Right hindlimb (tissue), 1 donor: Measurements from ENCODE around the gene ZC3HAV1L.
A peak's percentile ranks its signal among the peaks of the same experiment; 100 is the strongest.
"Not testable (repeated sequence)": the region's sequence is repeated elsewhere in the genome, so short reads cannot be mapped to it uniquely, and the experiment has no call there.

Source experiments
- DNase-seq: peaks from one replicate; pipeline ENCODE4 v3.0.0-alpha.2; 2018

The ZC3HAV1L gene

DNA sequence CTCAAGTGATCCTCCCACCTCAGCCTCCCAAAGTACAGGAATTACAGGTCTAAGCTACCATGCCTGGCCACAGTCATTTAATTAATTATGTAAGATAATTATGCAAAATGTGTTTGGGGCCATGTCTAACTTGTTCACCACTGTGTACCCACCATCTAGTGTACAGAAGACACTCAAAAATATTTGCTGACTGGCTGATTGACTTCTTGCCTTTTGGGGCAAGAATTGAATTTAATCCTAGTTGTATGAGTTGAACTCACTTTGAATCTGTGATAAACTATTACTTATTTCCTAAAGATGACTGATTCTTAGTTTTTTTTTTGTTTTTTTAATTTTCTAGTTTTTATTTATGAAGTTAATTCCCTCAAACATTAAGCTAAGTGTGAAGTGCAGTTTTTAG lies 15.8 kb upstream of the ZC3HAV1L start:
- no peak for DNase-seq

- DNase-seq = no peak
Observed at GRCh38 chr7:139049936-139050335, 14.1 kb upstream of the ZC3HAV1L start.

GRCh38 chr7:139049111-139049510 lies 13.3 kb upstream of the ZC3HAV1L start:
- DNase-seq = no peak

DNA sequence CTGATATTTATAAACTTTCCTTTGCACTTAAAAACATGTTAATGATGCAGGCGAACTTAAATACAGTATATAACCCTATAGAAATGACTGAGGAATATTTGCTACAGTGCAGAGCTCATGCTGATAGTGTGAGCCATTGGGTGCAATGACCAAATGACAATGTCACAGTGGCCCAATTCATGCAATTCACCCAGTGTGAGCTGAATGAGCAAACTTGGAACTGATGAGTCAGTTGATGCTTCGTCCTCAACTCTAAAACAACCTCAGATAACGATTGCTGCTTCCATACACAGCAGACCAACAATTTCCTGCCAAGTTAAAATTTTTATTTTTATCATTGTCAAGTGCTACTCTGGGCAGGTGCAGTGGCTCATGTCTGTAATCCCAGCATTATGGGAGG lies 12.1 kb upstream of the ZC3HAV1L start:
- DNase-seq = no peak

- no peak for DNase-seq
Observed at GRCh38 chr7:139046143-139046542, 10.3 kb upstream of the ZC3HAV1L start.

DNA sequence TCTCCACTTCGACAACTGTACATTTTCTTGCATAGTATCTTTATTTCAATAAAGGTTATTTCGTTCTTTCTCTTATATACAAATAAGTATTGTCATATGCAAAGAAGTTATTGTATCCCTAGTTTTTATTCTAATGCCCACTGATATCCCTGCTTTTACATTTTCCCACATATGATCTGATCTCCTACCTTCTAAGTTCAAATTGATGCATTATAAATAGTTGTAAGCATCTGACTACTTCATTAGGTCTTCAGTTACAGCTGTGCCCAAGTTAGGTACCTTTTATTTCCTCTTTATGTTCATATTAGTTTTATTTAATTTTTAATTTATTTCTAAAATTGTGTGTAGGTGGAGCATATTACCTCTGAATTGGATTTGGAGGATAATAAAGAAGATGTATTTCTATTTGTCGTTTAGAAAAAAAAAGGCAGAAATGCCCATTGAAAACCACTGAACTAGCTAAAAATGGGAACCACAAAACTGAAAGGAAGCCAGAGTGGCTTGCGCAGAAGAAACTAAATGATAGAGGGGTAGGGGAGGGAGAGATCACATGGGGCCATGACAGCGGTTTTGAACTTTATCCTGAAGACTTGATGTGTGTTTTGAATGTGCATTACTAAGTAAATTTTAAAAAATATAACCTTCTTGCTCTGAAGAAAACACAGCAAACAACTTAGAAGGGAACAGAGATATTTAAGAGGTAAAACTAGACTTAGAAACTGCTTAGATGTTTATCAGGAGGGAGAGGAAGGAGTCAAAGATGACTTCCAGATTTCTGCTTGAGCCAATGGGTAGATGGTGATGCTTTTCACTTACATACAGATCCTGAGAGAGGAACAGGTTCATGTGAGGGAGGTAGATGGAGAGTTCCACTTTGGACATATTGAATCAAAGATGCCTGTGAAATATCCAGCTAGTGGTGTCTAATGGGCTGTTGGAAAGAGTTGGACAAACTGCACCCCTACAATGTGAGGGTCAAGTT lies 9.3 kb upstream of the ZC3HAV1L start:
- DNase-seq = no peak

- no peak for DNase-seq
Observed at GRCh38 chr7:139043823-139044812, 8.3 kb upstream of the ZC3HAV1L start.

DNA sequence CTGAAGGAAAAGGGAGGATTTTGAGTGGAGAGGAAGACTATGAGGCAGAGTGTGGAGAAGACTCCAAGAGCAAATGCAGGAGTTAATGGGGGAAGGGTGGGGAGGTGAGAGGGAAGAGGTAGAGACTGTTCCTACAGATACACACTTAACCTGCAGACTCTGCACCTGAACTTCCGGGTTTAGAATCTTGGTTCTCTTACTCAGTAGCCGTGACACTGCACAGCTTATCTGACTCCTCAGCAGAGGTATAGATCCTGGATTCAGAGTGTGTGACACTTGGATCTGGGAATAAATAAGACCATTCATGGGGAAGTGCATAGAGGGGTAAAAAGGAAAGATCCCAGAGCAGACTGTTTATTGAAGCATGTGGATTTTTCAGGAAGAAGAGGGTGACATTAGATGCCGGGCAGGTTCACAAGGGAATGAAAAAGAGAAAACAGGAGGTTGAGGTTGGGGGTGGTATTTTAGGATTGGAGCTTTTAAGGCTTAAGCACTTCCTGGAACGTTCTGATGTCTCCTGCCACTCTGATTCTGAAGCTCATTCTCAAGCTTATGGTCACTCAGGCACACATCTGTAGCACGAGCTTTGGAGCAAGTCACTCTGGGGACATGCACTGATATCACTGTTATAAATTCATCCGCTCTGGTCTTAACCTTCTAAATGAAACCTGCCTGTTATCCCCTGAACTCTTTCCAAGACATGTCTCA lies 5.7 kb upstream of the ZC3HAV1L start:
- no peak for DNase-seq

DNA sequence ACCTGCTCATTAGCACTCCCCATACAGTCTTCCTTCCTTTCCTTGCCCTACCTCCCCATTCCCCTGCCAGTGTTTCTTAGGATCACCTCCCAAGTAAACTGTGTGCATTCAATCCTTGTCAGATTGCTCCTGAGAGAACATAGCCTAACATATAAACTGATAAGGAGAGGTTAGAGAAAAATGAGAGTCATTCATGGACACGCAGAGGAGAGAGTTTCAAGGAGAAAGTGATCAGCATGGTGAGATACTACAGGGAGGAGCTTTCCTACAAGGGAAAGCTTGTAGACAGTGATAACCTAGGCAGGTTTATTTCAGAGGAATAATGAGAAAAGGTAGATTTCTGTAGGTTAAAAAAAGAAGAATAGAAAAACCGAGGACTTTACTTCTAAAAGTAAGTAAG lies 2.8 kb upstream of the ZC3HAV1L start:
- no peak for DNase-seq

DNA sequence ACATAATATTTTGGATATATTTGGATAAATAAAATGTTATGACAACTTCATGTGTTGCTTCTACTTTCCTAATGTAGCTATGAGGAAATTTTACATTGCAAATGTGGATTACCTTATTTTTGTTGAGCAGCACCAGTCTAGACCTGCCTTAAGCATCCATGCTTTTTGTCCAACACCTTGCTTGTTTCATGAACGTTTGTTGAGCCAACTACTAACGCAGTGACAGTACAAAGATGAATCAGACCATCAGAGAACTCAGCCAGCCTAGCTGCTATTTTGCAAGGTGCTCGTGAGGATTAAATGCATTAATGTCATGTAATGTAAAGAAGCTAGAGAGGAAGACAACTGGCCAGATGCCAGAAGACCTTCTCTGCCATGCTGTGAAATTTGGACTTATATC lies 1.1 kb upstream of the ZC3HAV1L start:
- DNase-seq = no peak

- peak; percentile 74 for DNase-seq
Observed at GRCh38 chr7:139034855-139035585, 822 bp downstream of the ZC3HAV1L start.

DNA sequence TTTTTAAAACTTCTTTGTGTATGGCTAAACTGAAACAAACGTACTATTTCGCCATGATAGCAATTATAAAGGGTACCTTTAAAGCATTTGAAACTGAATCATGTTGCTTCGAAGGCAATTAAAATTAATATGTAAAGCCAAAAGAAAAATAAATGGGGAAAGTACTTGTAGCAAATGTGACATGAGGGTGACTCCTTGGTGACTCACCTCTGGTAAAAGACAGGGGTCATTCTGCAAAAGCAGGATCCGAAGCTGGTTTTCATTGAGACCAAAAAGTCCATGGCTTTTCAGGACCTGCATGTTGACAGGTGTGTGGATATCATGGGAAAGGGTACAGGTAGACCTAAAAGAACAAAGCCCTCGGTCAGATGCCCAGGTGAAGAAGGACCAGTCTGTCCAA lies 1.5 kb downstream of the ZC3HAV1L start:
- no peak for DNase-seq

DNA sequence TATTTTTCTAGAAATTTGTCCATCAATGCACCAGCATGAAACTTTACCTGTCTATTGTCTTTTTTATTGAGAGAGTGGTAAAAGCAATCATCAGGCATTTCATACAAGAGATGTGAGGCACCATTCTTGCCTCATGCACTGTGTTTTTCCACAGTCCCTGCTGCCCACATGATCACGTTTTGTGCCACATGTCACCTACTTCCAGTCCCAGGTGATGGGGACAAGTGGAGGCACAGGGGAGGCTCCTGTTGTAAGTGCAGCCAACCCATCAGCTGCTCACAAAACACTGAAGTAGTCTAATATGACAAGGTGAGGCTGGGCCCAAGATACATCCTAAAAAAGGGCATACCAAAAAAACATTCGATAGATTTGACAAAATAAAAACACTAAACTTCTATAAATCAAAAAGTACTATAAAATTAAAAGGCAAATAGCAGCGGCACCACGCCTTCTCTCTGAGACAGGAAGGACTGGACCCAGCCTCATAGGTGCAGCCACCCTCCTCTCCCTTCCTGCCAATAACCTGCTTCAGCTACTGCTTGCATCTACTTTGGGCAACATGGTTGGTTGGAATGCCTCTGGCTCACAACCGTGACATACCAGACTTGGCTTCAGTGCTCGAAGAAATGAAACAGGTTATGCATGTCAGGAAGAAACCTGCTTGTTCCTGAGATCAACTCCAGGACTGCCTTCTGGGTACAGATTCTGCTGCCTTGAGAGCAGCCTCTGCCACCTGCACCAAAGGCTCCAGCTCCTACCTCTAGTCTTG lies 2.3 kb downstream of the ZC3HAV1L start:
- no peak for DNase-seq

GRCh38 chr7:139032473-139032872 lies 3.4 kb downstream of the ZC3HAV1L start:
- DNase-seq = no peak

DNA sequence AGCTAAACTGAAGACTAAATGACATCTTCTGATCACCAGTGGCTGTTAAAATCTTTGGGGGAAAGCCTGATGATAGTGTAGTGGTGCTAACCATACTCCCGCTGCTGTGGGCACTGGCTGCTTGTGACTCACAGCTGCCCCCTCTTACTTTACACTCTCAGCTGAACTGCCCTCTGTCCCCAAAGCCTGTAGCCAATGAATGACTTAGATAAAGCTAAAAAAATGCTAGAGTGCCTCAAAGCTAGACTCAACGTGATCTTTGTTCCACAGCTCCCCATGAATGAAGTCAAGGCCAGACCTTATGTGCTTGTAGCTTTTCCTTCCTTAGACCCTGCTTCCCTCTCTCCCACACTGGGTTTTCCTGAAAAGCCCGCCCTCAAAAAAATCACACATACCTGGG lies 6.5 kb downstream of the ZC3HAV1L start:
- DNase-seq = no peak

- no peak for DNase-seq
Observed at GRCh38 chr7:139026551-139026950, 9.3 kb downstream of the ZC3HAV1L start.

DNA sequence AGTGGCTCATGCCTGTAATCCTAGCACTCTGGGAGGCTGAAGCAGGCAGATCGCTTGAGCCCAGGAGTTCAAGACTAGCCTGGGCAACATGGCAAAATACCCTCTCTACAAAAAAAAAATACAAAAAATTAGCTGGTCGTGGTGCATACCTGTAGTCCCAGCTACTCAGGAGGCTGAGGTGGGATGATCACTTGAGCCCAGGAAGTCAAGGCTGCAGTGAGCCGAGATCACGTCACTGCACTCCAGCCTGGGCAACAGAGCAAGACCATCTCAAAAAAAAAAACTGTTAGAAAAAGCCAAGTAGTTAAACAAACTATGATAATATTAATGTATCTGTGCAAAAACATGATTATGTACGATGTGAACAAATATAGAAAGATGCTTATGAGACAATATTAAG lies 10.0 kb downstream of the ZC3HAV1L start:
- not testable (repeated sequence) for DNase-seq

- no peak for DNase-seq
Observed at GRCh38 chr7:139023076-139023475, 12.8 kb downstream of the ZC3HAV1L start.

- no peak for DNase-seq
Observed at GRCh38 chr7:139022286-139022685, 13.6 kb downstream of the ZC3HAV1L start.

GRCh38 chr7:139018910-139019309 lies 16.9 kb downstream of the ZC3HAV1L start:
- DNase-seq = no peak

GRCh38 chr7:139016931-139017511 lies 18.8 kb downstream of the ZC3HAV1L start:
- DNase-seq = peak; percentile 69
